A549 (cell line): ENCODE results near the gene IGF1R.

Experiments
- CHD2 ChIP-seq: fragments of 150-350 bp; IDR thresholded peaks from 2 replicates; pipeline ENCODE4 v1.6.1; 2014; ENCODE audit warnings: low read length; ENCODE audit not compliant: partially characterized antibody
- CTCF ChIP-seq: fragments of >200 bp; sonication (Bioruptor Twin); formaldehyde crosslinking; IDR thresholded peaks from 3 replicates; pipeline ENCODE4 v1.5.1; 2016
- RAD21 ChIP-seq, 2 experiments: fragments of >200 bp in 1 of 2; sonication (Bioruptor Twin) in 1 of 2; formaldehyde crosslinking in 1 of 2; IDR thresholded peaks in 1 of 2; conservative IDR thresholded peaks in 1 of 2; 2 replicates in 1 of 2; 3 replicates in 1 of 2; pipeline ENCODE4 v1.6.1; 2012 to 2018; ENCODE audit warnings: inconsistent platforms in 1 of 2

GRCh38 chr15:98967096-98967495, 318.8 kb downstream of the IGF1R start:
- TF ChIP-seq RAD21 (conservative IDR thresholded peaks at IDR 0.05 in 1 of 2, IDR thresholded peaks at IDR 0.05 in 1 of 2) = no peak
- no peak for TF ChIP-seq CHD2
- TF ChIP-seq CTCF = no peak
